Activated CD4-positive, alpha-beta T cell treated with anti-CD3 and anti-CD28 coated beads, Interleukin-2, amount 50 U/mL, for 1 hour (primary cell): ENCODE measurements around the gene KLHDC4.
"Not testable (repeated sequence)": the region's sequence is repeated elsewhere in the genome, so short reads cannot be mapped to it uniquely, and the experiment has no call there.

Experiments
- DNase-seq: peaks from one replicate; pipeline ENCODE4 v3.0.0-alpha.2; 2020

Gene KLHDC4

GRCh38 chr16:87765776-87766484, at the start of gene KLHDC4:
KLHDC4 (minus strand) TSS chr16:87765986; CDS start chr16:87765890, 96 bp downstream.
- DNase-seq = peak; percentile 87

DNA sequence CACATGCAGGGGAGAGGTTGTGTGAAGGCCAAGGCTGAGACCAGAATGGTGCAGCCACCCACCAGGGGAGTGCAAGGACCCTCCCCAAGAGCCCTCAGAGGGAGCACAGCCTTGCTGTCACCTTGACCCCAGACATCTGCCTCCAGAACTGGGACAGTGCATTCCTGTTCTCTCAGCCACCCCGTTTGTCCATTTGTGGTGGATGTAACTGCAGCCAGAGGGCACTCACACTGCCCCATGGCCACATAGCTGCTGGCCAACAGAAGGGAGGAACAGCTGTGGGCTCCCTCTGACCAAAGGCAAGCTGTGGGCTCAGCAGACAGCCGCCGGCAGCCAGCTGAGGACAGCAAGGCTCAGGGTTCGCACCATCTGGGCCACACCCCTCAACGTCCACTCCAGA, 49.8 kb upstream of the KLHDC4 start:
- no peak for DNase-seq

DNA sequence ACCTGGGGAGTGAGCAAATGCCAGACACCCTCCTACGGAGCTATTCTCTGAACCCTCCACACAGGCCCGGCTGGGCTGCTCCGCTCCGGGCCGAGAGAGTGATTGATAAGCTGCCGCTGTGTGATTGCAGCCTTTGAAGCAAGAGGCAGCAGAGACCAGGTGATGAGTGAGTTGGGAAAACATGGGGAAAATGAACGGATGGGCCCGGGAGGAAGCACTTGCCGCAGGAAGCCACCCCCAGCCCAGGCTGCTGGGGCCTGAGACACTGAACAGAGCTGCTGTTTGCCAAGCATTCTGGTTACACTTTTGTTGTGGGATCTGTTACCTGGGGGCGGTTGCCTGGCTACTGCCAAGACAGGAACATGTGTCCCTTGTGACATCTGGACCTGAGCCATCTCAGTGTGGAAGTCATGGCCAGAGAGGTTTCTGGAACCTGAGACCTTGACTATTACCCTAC, 46.4 kb upstream of the KLHDC4 start:
- no peak for DNase-seq

DNA sequence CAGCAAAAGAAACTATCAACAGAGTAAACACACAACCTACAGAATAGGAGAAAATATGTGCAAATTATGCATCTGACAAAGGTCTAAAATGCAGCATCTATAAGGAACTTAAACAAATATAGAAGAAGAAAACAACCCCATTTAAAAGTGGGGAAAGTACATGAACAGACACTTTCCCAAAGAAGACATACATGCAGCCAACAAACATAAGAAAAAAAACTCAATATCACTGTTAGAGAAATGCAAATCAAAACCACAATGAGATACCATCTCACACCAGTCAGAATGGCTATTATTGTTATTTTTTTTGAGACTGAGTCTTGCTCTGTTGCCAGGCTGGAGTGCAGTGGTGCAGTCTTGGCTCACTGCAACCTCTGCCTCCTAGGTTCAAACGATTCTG, 45.7 kb upstream of the KLHDC4 start:
- not testable (repeated sequence) for DNase-seq

DNA sequence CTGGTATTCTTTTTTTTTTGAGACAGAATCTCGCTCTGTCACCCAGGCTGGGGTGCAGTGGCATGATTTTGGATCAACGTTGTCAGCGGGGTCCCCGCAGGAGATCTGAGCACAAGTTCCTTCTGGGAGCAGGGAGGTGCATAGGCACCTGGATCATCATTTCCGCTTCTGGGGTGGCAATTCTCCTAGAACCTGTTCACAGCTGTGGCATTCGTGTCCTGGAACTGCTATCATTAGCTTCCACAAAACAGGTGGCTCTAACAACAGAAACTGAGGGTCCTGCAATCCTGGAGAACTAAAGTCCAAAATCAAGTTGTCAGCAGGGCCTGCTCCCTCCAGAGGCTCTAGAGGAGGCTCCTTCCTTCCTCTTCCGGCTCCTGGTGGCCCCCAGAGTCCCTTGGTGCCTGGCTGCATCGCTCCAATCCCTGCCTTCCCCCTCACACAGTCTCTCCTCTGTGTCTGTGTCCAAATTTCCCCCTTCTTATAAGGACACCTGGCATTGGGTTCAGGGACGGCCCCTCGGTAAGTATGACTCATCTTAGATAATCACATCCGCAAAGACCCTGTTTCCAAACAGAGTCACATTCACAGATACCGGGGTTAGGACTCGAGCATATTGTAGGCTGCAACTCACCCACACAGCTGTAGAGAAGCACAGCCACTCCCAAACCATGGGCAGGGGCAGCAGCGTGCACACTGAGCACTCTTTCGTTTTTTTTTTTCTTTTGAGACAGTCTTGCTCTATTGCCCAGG, 43.5 kb upstream of the KLHDC4 start:
- no peak for DNase-seq

GRCh38 chr16:87808108-87808507, 42.3 kb upstream of the KLHDC4 start:
- DNase-seq = no peak

- peak; percentile 51 for DNase-seq
Observed at GRCh38 chr16:87806641-87807546, 41.1 kb upstream of the KLHDC4 start.

GRCh38 chr16:87806261-87806640, 40.5 kb upstream of the KLHDC4 start:
- DNase-seq = no peak

- no peak for DNase-seq
Observed at GRCh38 chr16:87803385-87803784, 37.6 kb upstream of the KLHDC4 start.

DNA sequence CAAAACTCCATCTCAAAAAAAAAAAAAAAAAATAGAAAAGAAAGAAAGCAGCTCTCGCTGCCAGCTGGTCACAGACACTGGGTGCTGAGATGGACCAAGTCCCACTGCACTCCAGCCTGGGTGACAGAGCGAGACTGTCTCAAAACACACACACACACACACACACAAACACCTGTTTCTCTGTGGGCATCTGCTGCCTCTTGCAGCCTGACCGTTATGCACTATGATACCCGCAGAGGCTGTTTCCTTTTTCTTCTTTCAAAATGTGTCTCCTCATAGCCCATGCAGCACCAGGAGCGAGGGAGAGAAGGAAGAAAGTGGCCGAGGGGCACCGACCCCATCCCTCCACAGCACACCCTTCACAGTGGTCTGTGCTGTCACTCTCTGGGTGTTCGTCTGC, 36.9 kb upstream of the KLHDC4 start:
- no peak for DNase-seq

GRCh38 chr16:87801679-87802259, 36.0 kb upstream of the KLHDC4 start:
- DNase-seq = no peak

DNA sequence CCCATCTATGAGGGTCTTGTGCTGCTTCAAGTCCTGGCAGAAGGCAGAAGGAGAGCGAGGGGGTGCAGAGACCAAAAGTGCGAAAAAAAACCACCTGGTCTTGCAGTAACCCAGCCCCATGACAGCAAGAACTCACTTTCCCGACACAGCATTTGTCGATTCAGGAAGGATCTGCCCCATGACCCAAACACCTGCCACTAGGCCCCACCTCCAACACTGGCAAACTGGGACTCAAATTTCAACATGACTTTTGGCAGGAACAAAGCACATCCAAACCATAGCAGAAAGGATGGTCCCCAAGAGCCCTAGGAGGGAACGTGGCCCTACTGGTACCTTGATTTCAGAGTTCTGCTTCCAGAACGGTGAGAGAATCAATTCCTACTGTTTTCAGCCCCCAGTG, 34.7 kb upstream of the KLHDC4 start:
- DNase-seq = no peak

DNA sequence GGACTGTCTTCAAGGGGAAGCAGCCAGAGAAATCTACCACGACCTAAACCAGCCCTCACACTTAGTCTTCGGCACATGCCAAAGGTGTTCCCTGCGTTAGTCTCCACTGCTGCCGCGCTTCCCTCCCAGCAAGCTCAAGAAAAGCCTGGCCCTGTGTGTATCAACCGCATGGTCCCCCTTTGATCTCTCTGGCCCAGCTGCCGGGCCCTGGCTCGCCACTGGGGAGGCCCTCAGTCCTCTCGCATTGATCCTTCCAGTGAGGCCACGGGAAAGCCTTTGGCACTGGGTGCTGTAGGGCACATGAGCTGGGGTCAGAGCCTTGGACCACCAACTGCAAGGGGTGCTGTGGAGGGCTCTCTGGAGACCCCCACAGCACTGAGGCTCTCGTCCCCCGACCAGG, 29.6 kb upstream of the KLHDC4 start:
- no peak for DNase-seq

GRCh38 chr16:87794485-87795078, 28.8 kb upstream of the KLHDC4 start:
- DNase-seq = no peak

DNA sequence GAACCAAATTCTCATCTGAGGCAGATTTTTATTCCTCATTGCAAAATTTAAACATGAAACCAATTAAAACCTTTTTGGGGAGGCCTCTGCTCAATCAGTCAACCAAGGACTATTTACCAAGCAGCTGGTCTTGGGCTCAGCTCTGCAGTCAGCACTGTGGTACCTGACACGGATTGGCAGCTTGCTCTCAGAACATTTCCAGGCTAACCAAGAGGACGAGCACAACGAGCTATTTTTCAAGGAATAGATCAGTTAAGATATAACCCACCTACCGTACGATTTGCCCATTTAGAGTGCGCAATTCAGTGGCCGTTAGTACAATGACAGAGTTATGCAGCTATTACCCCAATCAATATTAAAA, 26.4 kb upstream of the KLHDC4 start:
- DNase-seq = no peak

DNA sequence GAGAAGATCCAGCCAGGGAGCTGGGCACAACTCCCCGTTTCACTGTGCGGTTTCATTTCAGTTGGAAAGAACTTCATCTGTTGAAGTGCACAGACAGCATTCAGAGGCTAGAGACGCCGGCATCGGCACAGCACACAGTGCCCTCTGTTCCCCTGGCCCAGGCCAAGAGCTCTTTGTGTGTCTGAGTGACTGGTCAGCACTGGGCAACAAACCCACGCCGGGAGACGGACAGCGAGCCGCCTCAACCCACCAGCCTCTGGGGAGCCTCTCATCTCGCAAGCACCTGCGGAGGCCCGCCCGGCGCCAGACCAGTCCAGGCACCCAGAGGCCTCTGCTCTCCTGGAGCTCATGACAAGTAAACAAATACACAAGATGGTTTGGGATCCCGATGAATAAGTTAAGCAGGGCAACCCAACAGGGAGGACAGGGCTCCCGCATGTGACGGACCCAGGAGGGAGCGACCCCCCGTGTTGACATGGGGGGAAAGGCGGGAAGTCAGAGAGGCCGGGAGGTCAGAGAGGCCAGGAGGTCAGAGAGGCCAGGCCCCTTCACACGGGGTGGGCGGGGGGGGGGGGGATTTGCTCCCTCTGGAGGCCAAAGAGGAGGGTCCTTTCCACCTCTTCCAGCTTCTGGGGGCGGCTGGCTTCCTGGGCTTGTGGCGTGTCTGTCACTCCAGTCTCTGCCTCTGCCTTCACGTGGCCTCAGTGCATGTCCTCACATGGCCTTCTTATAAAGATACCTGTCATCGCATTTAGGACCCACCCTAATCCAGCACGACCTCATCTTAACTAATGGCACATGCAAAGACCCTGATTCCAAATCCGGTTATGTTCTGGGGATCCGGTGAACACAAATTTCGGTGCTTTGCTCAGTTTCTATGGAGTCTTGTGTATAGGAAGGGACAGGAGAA, 25.8 kb upstream of the KLHDC4 start:
- DNase-seq = no peak

DNA sequence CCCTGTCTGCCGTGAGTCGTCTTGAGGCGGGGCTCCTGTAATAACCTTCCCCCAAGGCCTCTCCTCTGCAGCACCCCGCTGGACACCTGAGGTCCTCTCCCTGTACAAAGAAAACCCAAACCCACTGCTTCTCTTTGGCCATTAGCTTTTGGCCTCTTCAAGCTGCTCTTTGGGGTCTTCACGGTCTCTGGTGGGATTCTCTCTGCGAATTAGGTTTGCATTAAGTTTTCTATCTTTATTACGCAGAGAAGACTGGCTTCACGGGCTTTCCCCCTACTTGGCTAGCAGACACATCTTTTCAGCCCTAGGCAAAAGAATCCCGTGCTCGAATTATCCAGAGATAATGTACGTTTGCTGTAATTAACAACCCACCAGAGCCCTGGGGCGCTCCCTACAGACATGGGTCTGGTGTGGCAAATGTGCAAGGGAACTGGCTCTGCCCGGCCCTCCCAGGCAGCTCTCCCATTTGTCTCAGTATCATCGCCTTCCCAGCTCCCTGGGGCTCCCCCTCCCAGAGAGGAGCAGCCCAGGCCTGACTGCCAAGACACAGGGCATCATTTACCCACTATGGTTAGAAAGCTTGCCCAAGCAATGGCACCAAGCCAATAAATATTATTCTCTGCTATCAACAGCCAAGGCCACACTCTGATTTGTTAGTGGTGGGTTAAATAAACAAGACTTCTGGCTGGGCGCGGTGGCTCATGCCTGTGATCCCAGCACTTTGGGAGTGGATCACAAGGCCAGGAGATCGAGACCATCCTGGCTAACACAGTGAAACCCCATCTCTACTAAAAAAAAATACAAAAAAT, 24.7 kb upstream of the KLHDC4 start:
- no peak for DNase-seq

DNA sequence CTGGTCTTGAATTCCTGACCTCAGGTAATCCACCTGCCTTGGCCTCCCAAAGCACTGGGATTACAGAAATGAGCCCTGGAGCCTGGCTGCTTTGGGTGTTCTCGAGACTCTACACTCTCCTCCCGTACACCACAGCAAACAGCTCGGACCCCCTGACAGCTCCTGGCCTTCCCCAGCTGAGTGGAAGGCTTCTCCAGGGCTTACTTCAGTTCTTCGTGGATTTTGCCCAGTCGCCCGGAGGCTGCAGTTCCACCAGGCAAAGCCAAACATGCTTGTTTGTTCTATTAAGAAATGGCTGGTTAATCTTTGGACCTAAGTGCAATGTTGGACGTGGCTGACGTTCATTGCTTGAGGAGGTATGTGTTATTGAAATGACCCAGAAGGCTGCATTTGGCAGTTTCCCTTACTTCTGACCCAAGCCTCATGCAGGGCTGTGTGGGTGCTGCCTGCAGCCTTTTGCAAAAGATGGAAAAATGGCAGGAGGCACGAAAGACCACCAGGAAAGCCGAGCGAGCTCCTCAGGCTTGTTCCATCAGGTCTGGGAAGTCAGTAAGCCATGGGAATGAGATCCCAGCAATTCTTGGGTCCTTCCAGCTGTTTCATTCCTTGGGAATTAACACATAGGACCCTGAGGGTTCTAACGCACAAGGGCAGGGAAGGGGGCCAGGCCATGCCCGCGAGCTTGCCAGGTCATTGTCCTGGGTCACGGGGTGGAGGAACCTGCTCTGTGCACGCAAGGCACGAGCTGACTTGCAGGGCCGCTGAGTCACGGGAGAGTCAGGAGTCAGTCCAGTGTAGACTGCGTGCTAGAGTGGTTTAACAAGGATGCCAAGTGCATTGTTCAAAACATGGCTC, 23.9 kb upstream of the KLHDC4 start:
- DNase-seq = no peak

DNA sequence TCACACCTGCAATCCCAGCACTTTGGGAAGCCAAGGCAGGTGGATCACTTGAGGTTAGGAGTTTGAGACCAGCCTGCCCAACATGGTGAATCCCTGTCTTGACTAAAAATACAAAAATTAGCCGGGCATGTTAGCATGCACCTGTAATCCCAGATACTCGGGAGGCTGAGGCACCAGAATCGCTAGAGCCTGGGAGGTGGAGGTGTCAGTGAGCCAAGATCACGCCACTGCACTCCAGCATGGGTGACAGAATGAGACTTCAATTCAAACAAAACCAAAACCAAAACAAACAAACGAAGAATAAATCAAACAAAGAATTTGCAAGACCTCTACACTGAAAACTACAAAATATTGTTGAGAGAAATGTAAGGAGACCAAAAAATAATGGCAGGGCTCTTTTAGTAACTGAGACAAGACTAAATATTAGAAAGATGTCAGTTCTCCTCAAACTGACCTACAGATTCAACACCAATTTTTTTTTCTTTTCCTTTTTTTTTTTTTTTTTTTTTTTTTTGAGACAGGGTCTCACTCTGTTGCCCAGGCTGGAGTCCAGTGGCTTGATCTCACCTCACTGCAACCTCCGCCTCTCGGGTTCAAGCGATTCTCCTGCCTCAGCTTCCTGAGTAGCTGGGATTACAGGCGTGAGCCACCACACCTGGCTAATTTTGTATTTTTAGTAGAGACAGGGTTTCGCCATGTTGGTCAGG, 23.1 kb upstream of the KLHDC4 start:
- not testable (repeated sequence) for DNase-seq
